ENCODE data around the gene TNS1.

TNS1 gene

GRCh38 chr2:217998926-217999594, 3.7 kb downstream of the TNS1 start:
- no peak for DNase-seq

DNA sequence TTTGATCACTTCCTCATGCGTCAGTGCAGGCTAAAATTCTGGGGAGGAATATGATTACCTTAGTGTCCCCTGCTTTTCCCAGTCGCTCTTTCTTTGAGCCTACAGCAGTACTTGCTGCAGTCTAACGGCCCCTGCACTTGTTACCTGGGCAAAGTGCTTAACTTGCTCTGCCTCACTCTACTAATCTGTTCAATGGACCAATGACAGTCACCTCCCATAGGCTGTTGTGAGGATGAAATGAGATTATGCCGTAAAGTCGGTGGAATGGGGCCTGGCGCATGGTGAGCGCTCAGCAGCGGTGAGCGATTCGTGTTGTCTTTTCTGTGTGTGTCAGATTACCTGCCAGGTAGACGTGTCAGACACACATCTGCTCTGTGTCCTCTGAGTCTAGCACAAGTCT, 5.3 kb downstream of the TNS1 start:
- DNase-seq, result no peak

GRCh38 chr2:217996361-217996760, 6.4 kb downstream of the TNS1 start:
- DNase-seq, result no peak

DNA sequence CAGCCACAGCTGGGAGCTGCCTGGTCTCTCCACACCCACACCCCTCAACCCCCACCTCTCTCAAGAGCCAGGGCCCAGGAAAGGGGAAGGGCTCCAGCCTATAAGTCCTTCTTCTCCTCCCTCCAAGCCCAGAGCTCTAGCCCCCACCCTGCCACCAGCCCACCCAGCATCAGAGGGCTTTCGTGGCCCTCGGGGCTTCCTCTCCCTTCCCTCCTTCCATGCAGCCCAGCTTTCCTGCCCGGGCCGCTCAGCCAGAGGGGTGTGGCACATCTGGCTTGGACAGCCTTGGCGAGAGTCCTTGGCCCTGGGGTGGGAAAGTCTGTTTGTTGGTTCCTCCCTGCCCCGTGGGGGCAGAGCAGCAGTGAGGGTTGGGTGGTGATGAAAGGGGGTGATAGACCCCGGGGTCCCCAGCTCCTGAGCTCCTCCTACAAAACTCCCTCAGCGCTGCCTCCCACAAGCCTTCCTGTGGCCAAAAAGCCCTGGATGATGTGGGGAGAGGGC, 7.0 kb downstream of the TNS1 start:
- no peak for DNase-seq

GRCh38 chr2:217994776-217995274, 8.0 kb downstream of the TNS1 start:
- no peak for DNase-seq

DNA sequence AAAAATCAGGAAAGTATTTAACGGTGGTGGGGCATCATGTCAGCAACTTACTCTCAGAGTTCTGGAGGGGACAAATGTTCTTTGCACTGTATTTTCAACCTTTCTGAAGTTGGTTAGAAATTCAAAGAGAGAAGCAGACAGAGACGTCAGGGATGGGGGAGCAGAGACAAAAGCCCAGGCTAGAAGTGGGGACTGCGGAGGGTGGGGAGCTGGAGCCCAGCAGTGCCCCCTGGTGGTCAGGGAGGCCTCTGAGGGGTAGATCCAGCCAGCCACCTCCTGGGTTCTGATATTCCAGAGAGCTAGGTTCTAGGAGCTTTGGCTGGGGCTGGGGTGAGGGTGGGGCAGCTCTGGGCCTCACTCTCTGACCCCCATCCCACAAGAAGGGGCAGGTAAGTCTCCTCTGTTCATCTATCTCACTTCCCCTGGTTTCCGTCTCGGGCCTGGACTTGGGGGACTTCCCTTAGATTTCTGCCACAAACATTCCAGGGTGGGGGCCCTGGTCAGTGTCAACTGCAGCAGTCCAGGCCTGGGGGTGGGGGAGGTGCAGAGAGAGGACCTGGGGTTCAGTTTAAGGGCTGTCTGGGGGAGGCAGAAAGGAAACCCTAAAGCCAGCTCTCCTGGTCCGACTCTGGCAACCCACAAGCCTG, 8.9 kb downstream of the TNS1 start:
- no peak for DNase-seq

DNA sequence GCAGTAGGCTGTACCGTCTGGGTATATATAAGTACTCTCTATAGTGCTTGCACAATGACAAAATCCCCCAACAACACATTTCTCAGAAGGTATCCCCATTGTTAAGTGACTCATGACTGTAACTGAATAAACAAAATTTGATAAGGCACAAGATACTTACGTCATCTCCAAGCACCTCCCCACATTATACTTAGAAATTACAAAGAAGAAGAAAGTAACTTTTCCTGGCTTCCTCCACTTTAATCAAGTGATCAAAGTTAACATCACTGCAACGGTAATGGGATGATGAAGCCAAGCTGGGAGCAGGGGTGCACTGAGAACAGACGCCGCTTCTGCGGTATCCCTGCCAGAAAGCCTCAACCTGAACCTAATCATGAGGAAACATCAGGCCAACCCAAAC, 9.7 kb downstream of the TNS1 start:
- no peak for DNase-seq

GRCh38 chr2:217992061-217992460, 10.7 kb downstream of the TNS1 start:
- DNase-seq, result no peak

GRCh38 chr2:217990791-217991465, 11.9 kb downstream of the TNS1 start:
- no peak for DNase-seq

DNA sequence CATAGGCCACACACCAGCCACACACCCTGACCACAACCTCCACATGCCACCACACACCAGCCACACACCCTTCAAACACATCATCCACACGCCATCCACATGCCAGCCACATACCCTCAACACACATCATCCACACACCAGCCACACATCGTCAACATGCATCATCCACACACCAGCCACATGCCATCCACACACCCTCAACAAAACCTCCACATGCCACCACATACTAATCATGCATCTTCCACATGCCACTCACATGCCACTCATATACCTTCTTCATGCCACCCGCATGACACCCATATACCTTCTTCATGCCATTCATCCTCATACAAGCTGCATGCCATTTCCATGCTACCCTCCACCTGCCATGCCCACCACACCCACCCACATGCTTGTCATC, 12.4 kb downstream of the TNS1 start:
- DNase-seq, result no peak

DNA sequence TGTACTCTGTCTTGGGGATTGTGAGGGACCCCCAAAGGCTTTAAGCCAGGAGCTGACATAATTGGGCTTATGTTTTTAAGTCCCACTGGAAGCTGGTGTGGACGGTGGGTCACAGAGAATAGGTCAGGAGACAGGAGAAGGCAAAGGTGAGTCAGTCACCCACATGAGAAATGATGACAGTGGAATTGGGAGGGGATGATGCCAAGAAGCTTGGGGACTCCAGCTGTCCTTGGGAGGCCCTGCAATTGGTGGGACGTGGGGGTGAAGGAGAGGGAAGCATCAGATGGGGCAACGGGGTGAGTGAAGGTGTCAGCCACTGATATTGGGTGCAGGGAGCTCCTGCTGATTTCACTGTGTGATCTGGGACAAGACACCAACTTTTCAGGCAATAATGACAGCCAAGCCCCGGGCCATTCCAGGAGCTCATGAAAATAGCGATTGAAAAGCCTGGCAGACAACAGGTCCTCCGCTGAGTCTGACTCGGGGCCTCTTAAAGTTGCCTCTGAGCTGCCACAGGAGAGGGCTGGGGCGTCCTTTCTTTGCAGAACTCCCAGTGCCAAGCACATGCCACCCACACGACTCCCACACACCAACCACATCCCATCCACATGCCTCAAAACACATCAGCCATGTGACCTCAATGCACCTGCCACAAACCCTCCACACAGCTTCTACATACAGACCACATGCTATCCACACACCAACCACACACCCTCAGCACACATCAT, 13.4 kb downstream of the TNS1 start:
- no peak for DNase-seq

GRCh38 chr2:217988840-217989204, 14.0 kb downstream of the TNS1 start:
- no peak for DNase-seq

DNA sequence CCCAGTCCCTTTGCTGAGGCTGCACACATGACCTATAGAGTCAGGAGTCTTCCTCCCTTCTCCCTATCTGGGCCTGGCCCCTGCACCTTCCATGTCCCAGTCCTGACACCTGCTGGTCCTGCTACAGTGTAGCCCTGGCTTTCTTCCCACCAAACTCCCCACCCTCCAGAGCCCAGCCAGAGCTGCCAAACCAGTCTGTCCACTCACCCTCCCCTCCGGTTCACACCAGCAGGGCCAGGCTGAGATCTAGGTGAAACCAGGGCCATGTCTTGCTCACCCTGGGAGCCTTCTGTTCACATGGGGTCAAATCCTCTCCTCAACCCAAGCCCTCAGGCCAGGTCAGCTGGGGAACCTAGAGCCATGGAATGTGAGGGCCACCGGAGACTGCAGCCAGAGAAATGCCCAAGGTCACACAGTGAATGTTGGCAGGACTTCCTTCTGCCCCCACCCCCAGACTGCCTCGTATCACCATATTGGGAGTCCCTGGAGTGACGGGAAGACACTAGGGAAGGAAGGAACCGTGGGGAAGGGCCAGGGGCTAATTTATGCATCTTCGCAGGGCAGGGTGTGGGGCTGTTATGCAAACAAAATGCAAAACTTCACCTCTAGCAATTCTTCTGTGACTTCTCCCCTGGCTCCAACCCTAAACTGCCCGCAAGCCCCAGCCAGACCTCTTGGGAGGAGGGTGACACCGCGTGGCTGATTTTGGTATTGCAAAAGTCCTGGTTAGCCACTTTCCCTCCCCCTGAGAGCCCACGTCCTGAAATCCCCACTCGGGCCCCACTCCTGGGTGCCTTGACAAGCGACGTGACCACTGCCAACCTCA, 14.6 kb downstream of the TNS1 start:
- DNase-seq, result peak; percentile 83

DNA sequence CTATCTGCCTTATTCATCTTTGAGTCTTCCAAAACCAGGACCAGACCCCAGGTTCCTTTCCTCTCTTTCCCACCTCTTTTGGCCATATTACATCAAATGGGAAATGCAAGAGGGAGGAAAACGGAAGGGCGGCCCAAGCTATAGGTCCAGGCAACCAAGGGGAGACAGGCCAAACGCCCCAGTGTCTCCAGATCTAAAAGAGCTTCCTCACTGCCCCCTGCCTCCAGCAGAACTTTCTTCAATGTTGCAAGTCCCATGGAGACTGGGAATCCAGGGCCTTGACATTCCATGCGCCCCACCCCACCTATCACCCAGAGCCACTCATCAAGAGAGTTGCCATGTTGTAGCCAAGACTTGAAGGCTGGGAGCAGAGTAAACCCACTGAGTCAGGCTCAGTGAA, 15.4 kb downstream of the TNS1 start:
- no peak for DNase-seq

- DNase-seq, result no peak
These were observed 16.4 kb downstream of the TNS1 start for GRCh38 chr2:217986256-217986961.

DNA sequence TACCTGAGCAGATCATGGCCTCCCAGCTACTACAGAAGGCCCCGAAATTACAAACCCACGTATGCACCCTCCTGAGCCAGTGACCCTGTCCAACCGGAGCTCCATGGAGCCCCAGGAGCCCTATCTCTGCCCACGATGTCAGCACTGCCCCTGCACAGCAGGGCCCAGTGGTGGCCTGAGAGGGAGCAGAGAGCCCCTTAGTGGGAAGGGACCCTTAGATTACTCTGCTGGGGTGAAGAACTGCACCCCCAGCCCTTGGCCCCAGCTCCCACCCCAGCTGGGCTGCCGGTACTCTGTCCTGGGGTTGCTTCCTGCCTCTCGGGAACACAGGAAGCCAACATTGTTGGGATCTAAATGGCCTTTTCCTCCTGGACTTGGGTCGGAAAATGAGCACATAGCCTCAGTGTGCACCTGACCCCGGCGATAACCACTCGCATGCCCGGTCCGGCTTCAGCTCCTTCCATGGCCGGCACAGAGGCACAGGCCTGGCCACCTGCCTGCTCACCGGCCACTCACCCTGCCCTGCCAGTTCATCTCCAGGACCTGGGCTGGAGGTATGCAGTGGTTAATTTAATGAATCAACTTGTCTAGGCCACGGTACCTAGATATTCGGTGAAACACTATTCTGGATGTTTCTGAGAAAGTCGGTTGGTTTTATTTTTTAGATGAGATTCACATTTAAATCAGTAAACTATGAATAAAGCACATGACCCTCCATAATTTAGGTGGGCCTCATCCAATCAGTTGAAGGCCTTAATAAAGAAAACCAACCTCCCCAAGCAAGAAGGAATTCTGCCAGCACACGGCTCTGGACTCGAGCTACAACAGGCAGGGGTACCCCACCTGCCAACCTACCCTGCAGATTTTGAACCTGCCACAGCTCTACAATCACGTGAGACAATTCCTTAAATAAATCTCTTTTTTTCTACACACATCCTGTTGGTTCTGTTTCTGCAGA, 19.2 kb downstream of the TNS1 start:
- DNase-seq, result no peak

- DNase-seq, result no peak
These were observed 20.8 kb downstream of the TNS1 start for GRCh38 chr2:217981971-217982370.

DNA sequence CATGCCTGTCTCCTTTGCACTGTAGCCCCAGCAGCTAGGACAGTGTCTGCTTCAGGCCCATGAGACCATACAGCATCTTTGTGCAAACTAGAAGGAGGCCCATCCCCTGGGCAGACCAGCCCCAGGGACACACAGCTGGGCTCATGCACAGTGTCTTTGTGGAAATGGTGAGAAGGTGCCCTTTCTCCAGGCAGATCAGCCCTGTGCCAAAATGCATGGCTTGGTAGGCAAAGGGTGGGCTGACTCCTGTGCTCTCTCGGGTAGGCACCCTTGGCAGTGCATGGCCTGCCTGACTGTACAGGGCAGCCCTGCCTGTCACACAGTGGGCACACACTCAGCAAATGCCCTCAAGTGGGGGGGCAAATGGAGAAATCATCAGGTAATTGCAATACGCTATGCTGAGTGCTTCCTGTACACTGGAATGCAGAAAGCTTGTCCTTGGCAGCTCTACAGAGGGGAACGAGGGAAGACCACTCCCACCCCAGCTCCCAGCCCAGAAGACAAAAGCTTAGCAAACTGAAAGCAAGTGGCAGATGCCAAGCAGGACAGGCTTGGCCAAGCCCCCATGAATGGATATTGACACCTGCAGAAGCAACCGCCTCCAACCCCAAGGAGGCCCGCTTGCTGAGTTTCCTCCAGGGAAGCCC, 21.6 kb downstream of the TNS1 start:
- no peak for DNase-seq

GRCh38 chr2:217980591-217980990, 22.2 kb downstream of the TNS1 start:
- DNase-seq, result no peak

GRCh38 chr2:217980036-217980435, 22.8 kb downstream of the TNS1 start:
- no peak for DNase-seq

All from right kidney (tissue), 1 donor.